DND-41 (cell line): ENCODE results near the gene AMOT.

ENCODE experiments used
- CTCF ChIP-seq: IDR thresholded peaks from 2 replicates; pipeline ENCODE4 v1.5.1; 2012; ENCODE audit warnings: borderline replicate concordance, low read length, moderate library complexity, mild to moderate bottlenecking; ENCODE audit not compliant: poor library complexity, severe bottlenecking; ENCODE audit errors: extremely low read depth
- EZH2 ChIP-seq: IDR thresholded peaks from 3 replicates; pipeline ENCODE4 v1.6.1; 2012; ENCODE audit warnings: borderline replicate concordance, low read depth, mild to moderate bottlenecking, moderate library complexity, low read length, inconsistent platforms; ENCODE audit not compliant: severe bottlenecking

GRCh38 chrX:112736310-112736709, 104.3 kb downstream of the AMOT start:
- TF ChIP-seq CTCF = no peak
- no peak for TF ChIP-seq EZH2
